B cell (primary cell): ENCODE measurements around the gene STUM. TPM values are rescaled to one million over a fixed set of nuclear protein-coding genes. Genes with fewer than 3 reads are reported as not detected.

ENCODE experiments used
- ATAC-seq: fragments of 200-7000 bp; cut with Tn5 transposase; one replicate; pipeline ENCODE4 v1.10.0; 2021; ENCODE audit warnings: low read depth, mild to moderate bottlenecking, moderate number of reproducible peaks, moderate library complexity
- CTCF ChIA-PET: fragments of 350-600 bp; sonication (Branson Sonifier 250); formaldehyde crosslinking; loops from one replicate; lab custom pipeline; 2021; ENCODE audit warnings: antibody characterized with exemption, inconsistent platforms; lab: Charles Lee
- POLR2A ChIA-PET: fragments of 350-600 bp; sonication (Branson Sonifier 250); formaldehyde crosslinking; loops from one replicate; lab custom pipeline; 2021; ENCODE audit warnings: antibody characterized with exemption; lab: Charles Lee
- DNase-seq: peaks from one replicate; pipeline ENCODE4 v3.0.0; 2013
- H2AFZ ChIP-seq: 2 replicates; pipeline ENCODE4 v1.6.1; 2012; ENCODE audit warnings: mild to moderate bottlenecking, low read depth, low read length; ENCODE audit not compliant: insufficient read depth, poor library complexity, severe bottlenecking
- H3K27ac ChIP-seq, 2 donors: 1 replicate in 1 of 2; 2 replicates in 1 of 2; pipeline ENCODE4 v1.5.1; 2012 to 2013; ENCODE audit warnings: low read length in 2 of 2, mild to moderate bottlenecking in 2 of 2, moderate library complexity in 1 of 2
- H3K27me3 ChIP-seq, 4 experiments: fragments of 200-600 bp in 1 of 4; sonication (generic) in 1 of 4; replicated peaks in 1 of 4; 1 replicate in 2 of 4; 2 replicates in 2 of 4; pipeline versions ENCODE4 v1.6.1 to v1.7.0; 2013 to 2016; ENCODE audit warnings: low read length in 3 of 4, mild to moderate bottlenecking in 2 of 4, mixed read lengths in 1 of 4, moderate library complexity in 1 of 4; ENCODE audit not compliant: insufficient read depth in 4 of 4, control insufficient read depth in 3 of 4; ENCODE audit errors: control extremely low read depth in 1 of 4
- H3K36me3 ChIP-seq, 2 experiments: replicated peaks in 1 of 2; 1 replicate in 1 of 2; 2 replicates in 1 of 2; pipeline versions ENCODE4 v1.6.1 to v1.7.1; 2013; ENCODE audit warnings: low read length in 1 of 2; ENCODE audit not compliant: insufficient read depth in 2 of 2, control insufficient read depth in 1 of 2; ENCODE audit errors: control extremely low read depth in 1 of 2, extremely low read depth in 1 of 2
- H3K4me1 ChIP-seq, 2 donors: fragments of 200-600 bp in 1 of 2; sonication (generic) in 1 of 2; 1 replicate in 1 of 2; 2 replicates in 1 of 2; pipeline versions ENCODE4 v1.5.1 to v1.6.1; 2013 to 2017; ENCODE audit warnings: low read length in 2 of 2; ENCODE audit not compliant: control insufficient read depth in 2 of 2, insufficient read depth in 2 of 2
- H3K4me2 ChIP-seq: replicated peaks from 2 replicates; pipeline ENCODE3; 2012; ENCODE audit warnings: mild to moderate bottlenecking, low read depth, low read length; ENCODE audit not compliant: poor library complexity, severe bottlenecking
- H3K4me3 ChIP-seq, 5 experiments: fragments of 200-600 bp in 1 of 5; sonication (generic) in 1 of 5; 1 replicate in 3 of 5; 2 replicates in 2 of 5; pipeline versions ENCODE4 v1.5.1 to v1.7.0; 2011 to 2016; ENCODE audit warnings: low read length in 4 of 5, mild to moderate bottlenecking in 4 of 5, low read depth in 2 of 5, control low read depth in 1 of 5, moderate library complexity in 1 of 5; ENCODE audit not compliant: insufficient read depth in 1 of 5; ENCODE audit errors: control extremely low read depth in 1 of 5, extremely low read depth in 1 of 5
- H3K79me2 ChIP-seq: fragments of 200-600 bp; sonication (generic); one replicate; pipeline ENCODE4 v1.6.0; 2016; ENCODE audit warnings: low read length; ENCODE audit not compliant: control insufficient read depth, insufficient read depth
- H3K9ac ChIP-seq: fragments of 200-600 bp; sonication (generic); 2 replicates; pipeline ENCODE4 v1.6.1; 2017; ENCODE audit warnings: mild to moderate bottlenecking, low read length, moderate library complexity
- H3K9me3 ChIP-seq, 3 donors: one replicate each; pipeline versions ENCODE4 v1.6.1 to v1.7.1; 2013; ENCODE audit warnings: low read length in 2 of 3; ENCODE audit not compliant: control insufficient read depth in 2 of 3, insufficient read depth in 1 of 3; ENCODE audit errors: control extremely low read depth in 1 of 3
- H4K20me1 ChIP-seq: 2 replicates; pipeline ENCODE4 v1.6.0; 2012; ENCODE audit warnings: mild to moderate bottlenecking, low read length; ENCODE audit not compliant: insufficient read depth, control insufficient read depth, poor library complexity, severe bottlenecking
- H3K27ac Mint-ChIP-seq: one replicate; pipeline ENCODE4 v1.8.0; 2021; ENCODE audit warnings: mixed read lengths
- H3K27me3 Mint-ChIP-seq: one replicate; pipeline ENCODE4 v1.8.0; 2021; ENCODE audit warnings: mixed read lengths
- H3K4me1 Mint-ChIP-seq: one replicate; pipeline ENCODE4 v1.8.0; 2021; ENCODE audit warnings: mixed read lengths
- H3K4me3 Mint-ChIP-seq: one replicate; pipeline ENCODE4 v1.8.0; 2021; ENCODE audit warnings: mixed read lengths
- H3K9me3 Mint-ChIP-seq: one replicate; pipeline ENCODE4 v1.8.0; 2022; ENCODE audit warnings: mixed read lengths; ENCODE audit not compliant: insufficient read depth
- CTCF ChIP-seq: fragments of 200-600 bp; IDR thresholded peaks from one replicate; pipeline ENCODE4 v1.8.0; 2022; ENCODE audit warnings: antibody characterized with exemption, mild to moderate bottlenecking
- EZH2 ChIP-seq: IDR thresholded peaks from 2 replicates; pipeline ENCODE4 v1.6.1; 2012; ENCODE audit warnings: borderline replicate concordance, low read depth, mild to moderate bottlenecking, moderate library complexity, low read length; ENCODE audit not compliant: insufficient read depth, poor library complexity, severe bottlenecking
- WGBS: methylation state at CpG from one replicate; pipeline ENCODE4 v1.1.5; 2013; ENCODE audit warnings: missing lambda C conversion rate; ENCODE audit not compliant: insufficient coverage; 5-methylcytosine and 5-hydroxymethylcytosine counted together
- intact Hi-C: fragments of 100-400 bp; cut with micrococcal nuclease; formaldehyde crosslinking; loops from one replicate; pipeline ENCODE4 v1.10.0; 2022
- polyA plus RNA-seq: library from polyadenylated mRNA; depleted of rRNA; stranded (reverse); fragments of >200 nt; gene quantifications from 2 replicates; pipeline ENCODE4 v1.2.3, GENCODE V29; 2012
- total RNA-seq, 2 donors: library from RNA; stranded (reverse); fragments of 120-200 nt in 1 of 2; gene quantifications; 1 replicate in 1 of 2; 2 replicates in 1 of 2; pipeline versions ENCODE4 v1.2.3 to v1.2.4, GENCODE V29; 2013 to 2022

Gene STUM
- total and polyA plus RNA-seq, 2 donors (not counting 1 experiment from before 2014, with no cell fraction given): 0.12 to 0.69 TPM

- Histone ChIP-seq H3K27me3 (no peaks in the 10 kb centered on the region), H3K36me3 (no peaks in the 10 kb centered on the region), H4K20me1 (no peaks in the 10 kb centered on the region), H2AFZ (no peak overlapping the region), H3K4me2 (no peak overlapping the region), H3K79me2 (no peaks in the 10 kb centered on the region), H3K4me1 (no peaks in the 10 kb centered on the region), H3K9ac (no peak overlapping the region), H3K27ac (no peak overlapping the region), H3K9me3 (peaks cover 0 to 3% (median 0%) of the 10 kb centered on the region in 3 donors), H3K4me3 (no peak overlapping the region)
- intact Hi-C loops: no loop called here
- CTCF ChIA-PET: interaction anchor here (0.7 to 1.2 kb wide), 2 partner anchors 14 to 208 kb away, joined by 3 read pairs; no protein-coding TSS in a partner anchor
- ATAC-seq (no peak), DNase-seq (no peak)
- Mint-ChIP-seq H3K4me3 (no peak overlapping the region), H3K27me3 (no peaks in the 10 kb centered on the region), H3K4me1 (no peaks in the 10 kb centered on the region), H3K9me3 (no peaks in the 10 kb centered on the region), H3K27ac (no peak overlapping the region)
- TF ChIP-seq CTCF (no peak), EZH2 (no peak)
- POLR2A ChIA-PET: no interaction called here
- WGBS: 91% methylated on average over 6 of the region's 9 CpGs
Observed at GRCh38 chr1:226615876-226616275, 67.3 kb downstream of the STUM start.

- H3K79me2 ChIP-seq: no peaks in the 10 kb centered on the region
- no peaks in the 10 kb centered on the region for H3K9me3 Mint-ChIP-seq
- H3K4me1 ChIP-seq: no peaks in the 10 kb centered on the region
- ChIA-PET CTCF (no interaction called here), POLR2A (no interaction called here)
- no peak for DNase-seq
- H4K20me1 ChIP-seq: no peaks in the 10 kb centered on the region
- H3K27ac Mint-ChIP-seq: no peak overlapping the region
- no peak overlapping the region for H3K4me3 ChIP-seq
- H3K4me3 Mint-ChIP-seq: no peak overlapping the region
- H3K27me3 Mint-ChIP-seq: no peaks in the 10 kb centered on the region
- H3K27me3 ChIP-seq: no peaks in the 10 kb centered on the region
- no peak overlapping the region for H3K9ac ChIP-seq
- no peak overlapping the region for H3K4me2 ChIP-seq
- ATAC-seq: no peak
- 83% methylated on average over 1 of the region's 1 CpG for WGBS
- H3K27ac ChIP-seq: no peak overlapping the region
- no peaks in the 10 kb centered on the region for H3K36me3 ChIP-seq
- peaks cover 0 to 3% (median 0%) of the 10 kb centered on the region in 3 donors for H3K9me3 ChIP-seq
- H3K4me1 Mint-ChIP-seq: no peaks in the 10 kb centered on the region
- intact Hi-C loops: no loop called here
- no peak overlapping the region for H2AFZ ChIP-seq
- no peak for TF ChIP-seq EZH2
- TF ChIP-seq CTCF: no peak
Observed at GRCh38 chr1:226616636-226617035, 68.1 kb downstream of the STUM start.
